Astrocyte of the cerebellum (primary cell): ENCODE measurements around the gene LRRC55.

Source experiments
- DNase-seq: peaks from one replicate; pipeline ENCODE4 v3.0.0-alpha.2; 2011; ENCODE audit warnings: low read depth
- H3K4me3 ChIP-seq: 2 replicates; pipeline ENCODE4 v1.5.1; 2011; ENCODE audit warnings: mild to moderate bottlenecking, low read depth, low read length, moderate library complexity
- CTCF ChIP-seq: IDR thresholded peaks from 2 replicates; pipeline ENCODE4 v1.5.1; 2012; ENCODE audit warnings: low read length, low read depth, moderate library complexity, mild to moderate bottlenecking; ENCODE audit errors: missing control alignments
- in situ Hi-C: cut with HindIII; loops from 2 replicates; pipeline ENCODE4 v1.10.0; 2017; ENCODE audit warnings: low sequenced_read_pairs

The LRRC55 gene

GRCh38 chr11:57181678-57182305 lies at the start of gene LRRC55:
LRRC55 (plus strand) TSS chr11:57181953; CDS start chr11:57182023, 70 bp downstream.
- in situ Hi-C loops: no loop called here
- no peak for DNase-seq
- TF ChIP-seq CTCF: no peak
- H3K4me3 ChIP-seq: no peak within 1 kb of the TSS

- in situ Hi-C loops: loop anchor here (5.0 kb wide), 1 partner anchor 99 kb away; no protein-coding TSS in a partner anchor
- DNase-seq: no peak
- no peak for TF ChIP-seq CTCF
- no peak overlapping the region for H3K4me3 ChIP-seq
Measured at GRCh38 chr11:57133366-57134038, 48.3 kb upstream of the LRRC55 start.

GRCh38 chr11:57134284-57134683 lies 47.5 kb upstream of the LRRC55 start:
- no peak for TF ChIP-seq CTCF
- no peak overlapping the region for H3K4me3 ChIP-seq
- in situ Hi-C loops: loop anchor here (5.0 kb wide), 1 partner anchor 98 kb away; no protein-coding TSS in a partner anchor
- no peak for DNase-seq

- in situ Hi-C loops: loop anchor here (5.0 kb wide), 1 partner anchor 58 kb away; no protein-coding TSS in a partner anchor
- no peak for TF ChIP-seq CTCF
- no peak overlapping the region for H3K4me3 ChIP-seq
- DNase-seq: no peak
Measured at GRCh38 chr11:57135020-57135751, 46.6 kb upstream of the LRRC55 start.

GRCh38 chr11:57140568-57140967 lies 41.2 kb upstream of the LRRC55 start:
- no peak for TF ChIP-seq CTCF

GRCh38 chr11:57143459-57143858 lies 38.3 kb upstream of the LRRC55 start:
- DNase-seq: no peak
- in situ Hi-C loops: no loop called here

More at GRCh38 chr11:57140568-57140967, 41.2 kb upstream of the LRRC55 start:
- no peak for DNase-seq
- no peak overlapping the region for H3K4me3 ChIP-seq
- in situ Hi-C loops: no loop called here

More at GRCh38 chr11:57143459-57143858, 38.3 kb upstream of the LRRC55 start:
- no peak overlapping the region for H3K4me3 ChIP-seq
- no peak for TF ChIP-seq CTCF
